VCaP (cell line): ENCODE results near the gene OR10J5.

Experiments used
- H3K27ac ChIP-seq: fragments of 450-650 bp; 2 replicates; pipeline ENCODE4 v1.5.1; 2017
- TF ChIP-seq, protein P1 (sequence below): fragments of 450-650 bp; conservative IDR thresholded peaks from 2 replicates; pipeline ENCODE4 v1.5.1; 2017; ENCODE audit warnings: mild to moderate bottlenecking, moderate library complexity

The OR10J5 gene

DNA sequence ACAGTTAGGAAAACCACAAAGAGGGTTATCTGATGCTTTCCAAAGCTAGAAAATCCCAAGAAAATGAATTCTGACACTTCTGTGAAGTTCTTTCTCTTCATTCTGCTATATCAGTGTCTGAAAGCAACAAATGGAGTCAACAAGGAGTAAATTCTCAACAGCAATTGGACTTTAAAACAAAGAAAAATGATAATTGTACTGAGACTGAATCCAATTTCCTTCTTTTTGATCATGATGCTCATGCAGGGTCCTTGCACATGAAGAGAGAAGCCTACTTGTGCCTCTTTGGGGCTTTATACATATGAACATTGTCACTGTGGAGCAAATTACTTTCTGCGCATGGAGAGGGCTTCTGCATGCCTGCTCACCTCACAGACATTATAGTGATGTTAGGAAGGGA lies at the start of gene OR10J5:
Gene OR10J5 (minus strand): TSS at position 101 of the 400 bp plus-strand sequence. CDS start 0 bp downstream, at position 101.
- TF ChIP-seq, protein P1, sequence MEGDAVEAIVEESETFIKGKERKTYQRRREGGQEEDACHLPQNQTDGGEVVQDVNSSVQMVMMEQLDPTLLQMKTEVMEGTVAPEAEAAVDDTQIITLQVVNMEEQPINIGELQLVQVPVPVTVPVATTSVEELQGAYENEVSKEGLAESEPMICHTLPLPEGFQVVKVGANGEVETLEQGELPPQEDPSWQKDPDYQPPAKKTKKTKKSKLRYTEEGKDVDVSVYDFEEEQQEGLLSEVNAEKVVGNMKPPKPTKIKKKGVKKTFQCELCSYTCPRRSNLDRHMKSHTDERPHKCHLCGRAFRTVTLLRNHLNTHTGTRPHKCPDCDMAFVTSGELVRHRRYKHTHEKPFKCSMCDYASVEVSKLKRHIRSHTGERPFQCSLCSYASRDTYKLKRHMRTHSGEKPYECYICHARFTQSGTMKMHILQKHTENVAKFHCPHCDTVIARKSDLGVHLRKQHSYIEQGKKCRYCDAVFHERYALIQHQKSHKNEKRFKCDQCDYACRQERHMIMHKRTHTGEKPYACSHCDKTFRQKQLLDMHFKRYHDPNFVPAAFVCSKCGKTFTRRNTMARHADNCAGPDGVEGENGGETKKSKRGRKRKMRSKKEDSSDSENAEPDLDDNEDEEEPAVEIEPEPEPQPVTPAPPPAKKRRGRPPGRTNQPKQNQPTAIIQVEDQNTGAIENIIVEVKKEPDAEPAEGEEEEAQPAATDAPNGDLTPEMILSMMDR, result no peak
- H3K27ac ChIP-seq, result no peak within 1 kb of the TSS

GRCh38 chr1:159584536-159584935 lies 48.7 kb upstream of the OR10J5 start:
- H3K27ac ChIP-seq, result no peak overlapping the region
- TF ChIP-seq, protein P1, result no peak

GRCh38 chr1:159581422-159581821 lies 45.6 kb upstream of the OR10J5 start:
- TF ChIP-seq, protein P1, result no peak
- no peak overlapping the region for H3K27ac ChIP-seq

DNA sequence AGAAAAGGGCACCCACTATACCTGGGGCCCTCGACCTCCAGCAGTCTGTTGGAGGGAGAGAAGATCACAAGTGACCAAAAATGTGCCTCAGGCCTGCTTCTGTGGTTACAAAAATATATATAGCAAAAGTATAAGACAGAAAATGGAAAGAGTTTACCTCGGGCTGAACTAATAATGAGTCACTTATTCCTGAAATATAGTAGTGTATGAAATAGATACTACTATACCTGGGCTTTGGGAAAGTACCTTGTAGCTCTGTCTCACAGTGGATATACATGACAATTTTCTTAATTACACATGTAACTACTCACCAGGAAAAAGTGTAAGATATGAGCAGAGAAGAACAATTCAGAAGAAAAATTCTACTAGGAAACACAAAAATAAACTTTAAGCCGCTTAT lies 44.5 kb upstream of the OR10J5 start:
- TF ChIP-seq, protein P1, result no peak
- no peak overlapping the region for H3K27ac ChIP-seq

- TF ChIP-seq, protein P1, result no peak
- H3K27ac ChIP-seq, result no peak overlapping the region
Measured at GRCh38 chr1:159577446-159577845, 41.6 kb upstream of the OR10J5 start.

DNA sequence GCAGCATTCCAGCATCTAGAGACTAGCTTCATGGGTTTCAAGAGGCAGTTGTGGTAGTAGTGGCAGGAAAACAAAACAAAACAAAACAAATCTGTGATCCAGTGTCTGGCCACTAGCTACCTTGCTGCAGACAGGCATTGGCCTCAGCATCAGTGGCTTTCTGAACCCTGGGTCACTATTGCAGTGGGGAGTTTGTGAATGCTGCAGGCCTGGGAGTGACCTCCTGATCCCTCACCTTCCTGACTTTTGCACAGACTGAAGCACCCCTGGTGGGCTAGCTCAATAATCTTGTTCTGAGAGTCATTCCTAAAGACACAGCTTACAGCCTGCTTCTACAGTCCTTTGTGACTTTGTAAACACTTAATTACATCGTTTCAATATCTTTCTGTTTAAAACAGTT lies 26.9 kb upstream of the OR10J5 start:
- TF ChIP-seq, protein P1, result no peak
- no peak overlapping the region for H3K27ac ChIP-seq

DNA sequence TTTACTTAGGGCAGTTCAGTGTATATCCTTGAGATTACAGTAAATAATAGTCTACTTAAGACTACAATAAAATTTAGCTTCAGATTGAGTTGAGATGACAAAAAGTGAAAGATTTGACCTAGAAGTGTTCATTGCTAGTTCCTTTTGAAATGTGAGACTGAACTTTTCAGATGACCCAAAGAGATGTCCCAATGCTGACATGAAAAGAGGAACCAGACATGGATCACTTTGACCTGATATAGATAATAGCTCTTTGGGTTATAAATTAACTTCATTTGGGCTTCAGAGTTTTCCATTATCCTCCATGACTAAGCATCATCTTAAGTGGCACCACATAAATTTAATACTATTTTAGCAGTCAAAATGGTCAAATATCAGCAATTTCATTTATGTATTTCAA lies 25.7 kb upstream of the OR10J5 start:
- TF ChIP-seq, protein P1, result no peak
- no peak overlapping the region for H3K27ac ChIP-seq
